OCI-LY1 (cell line): Measurements from ENCODE around the gene TMEM30A.

Experiments used
- H2AFZ ChIP-seq: fragments of 200-600 bp; sonication (generic), shearing (Covaris generic); 2 replicates; pipeline ENCODE4 v1.6.0; 2014; ENCODE audit warnings: antibody characterized with exemption, mild to moderate bottlenecking, low read length
- H3F3A ChIP-seq: fragments of 200-600 bp; sonication (generic), shearing (Covaris generic); 2 replicates; pipeline ENCODE4 v1.6.0; 2014; ENCODE audit warnings: mild to moderate bottlenecking, antibody characterized with exemption, low read length, moderate library complexity; ENCODE audit not compliant: insufficient read depth
- H3K27ac ChIP-seq: fragments of 200-600 bp; sonication (generic); 2 replicates; pipeline ENCODE4 v1.5.1; 2014; ENCODE audit warnings: low read length, mixed run types, mild to moderate bottlenecking, low read depth; ENCODE audit not compliant: poor library complexity, severe bottlenecking
- H3K27me3 ChIP-seq: fragments of 200-600 bp; sonication (generic); 2 replicates; pipeline ENCODE4 v1.6.0; 2014; ENCODE audit warnings: antibody characterized with exemption, mild to moderate bottlenecking, low read length, moderate library complexity; ENCODE audit not compliant: insufficient read depth
- H3K36me3 ChIP-seq: fragments of 200-600 bp; sonication (generic); 2 replicates; pipeline ENCODE4 v1.6.1; 2014; ENCODE audit warnings: mild to moderate bottlenecking, antibody characterized with exemption, low read length, moderate library complexity, mixed read lengths; ENCODE audit not compliant: insufficient read depth
- H3K4me1 ChIP-seq: fragments of 200-600 bp; sonication (generic); 2 replicates; pipeline ENCODE4 v1.5.1; 2014; ENCODE audit warnings: mild to moderate bottlenecking, low read length, moderate library complexity; ENCODE audit not compliant: insufficient read depth, severe bottlenecking
- H3K4me2 ChIP-seq: fragments of 200-600 bp; sonication (generic), shearing (Covaris generic); 2 replicates; pipeline ENCODE4 v1.6.1; 2014; ENCODE audit warnings: low read length
- H3K4me3 ChIP-seq: fragments of 200-600 bp; sonication (generic); 2 replicates; pipeline ENCODE4 v1.5.1; 2014; ENCODE audit warnings: low read length, low read depth, mild to moderate bottlenecking, mixed read lengths; ENCODE audit not compliant: poor library complexity, severe bottlenecking
- H3K79me2 ChIP-seq: fragments of 200-600 bp; shearing (Covaris generic); 2 replicates; pipeline ENCODE4 v1.6.1; 2016; ENCODE audit warnings: mixed run types, low read length, mixed read lengths; ENCODE audit not compliant: insufficient read depth
- H3K9ac ChIP-seq: fragments of 200-600 bp; sonication (generic), shearing (Covaris generic); 2 replicates; pipeline ENCODE4 v1.6.1; 2014; ENCODE audit warnings: mild to moderate bottlenecking, low read length, mixed read lengths
- H3K9me2 ChIP-seq: fragments of 200-600 bp; sonication (generic), shearing (Covaris generic); 2 replicates; pipeline ENCODE4 v1.6.1; 2014; ENCODE audit warnings: low read depth, mild to moderate bottlenecking, low read length, mixed read lengths
- H3K9me3 ChIP-seq: fragments of 200-600 bp; shearing (Covaris generic); 2 replicates; pipeline ENCODE4 v1.6.1; 2014; ENCODE audit warnings: low read length, mixed read lengths
- H4K20me1 ChIP-seq: fragments of 200-600 bp; sonication (generic), shearing (Covaris generic); 2 replicates; pipeline ENCODE4 v1.6.0; 2016; ENCODE audit warnings: mild to moderate bottlenecking, low read length; ENCODE audit not compliant: insufficient read depth
- CTCF ChIP-seq: fragments of 200-600 bp; sonication (generic), shearing (Covaris generic); IDR thresholded peaks from 2 replicates; pipeline ENCODE4 v1.5.1; 2017; ENCODE audit warnings: mild to moderate bottlenecking, antibody characterized with exemption, low read length, moderate library complexity, mixed read lengths
- EZH2 ChIP-seq: fragments of 200-600 bp; sonication (generic), shearing (Covaris generic); IDR thresholded peaks from 2 replicates; pipeline ENCODE4 v1.8.0; 2017; ENCODE audit warnings: borderline replicate concordance, mixed run types, mild to moderate bottlenecking, antibody characterized with exemption, low read length, moderate library complexity, mixed read lengths

Gene TMEM30A

GRCh38 chr6:75268988-75269354 is 15.6 kb downstream of the TMEM30A start:
- H3K9ac ChIP-seq, result no peak overlapping the region
- TF ChIP-seq CTCF, result no peak
- TF ChIP-seq EZH2, result no peak
- H4K20me1 ChIP-seq, result no peaks in the 10 kb centered on the region
- peaks cover 38% of the 10 kb centered on the region for H3K36me3 ChIP-seq
- H3K27me3 ChIP-seq, result no peaks in the 10 kb centered on the region
- peaks cover 29% of the 10 kb centered on the region for H3K79me2 ChIP-seq
- no peak overlapping the region for H3K4me2 ChIP-seq
- H3K4me3 ChIP-seq, result no peak overlapping the region
- H3K27ac ChIP-seq, result no peak overlapping the region
- no peaks in the 10 kb centered on the region for H3K9me2 ChIP-seq
- H2AFZ ChIP-seq, result no peak overlapping the region
- peaks cover 8% of the 10 kb centered on the region for H3K9me3 ChIP-seq
- peaks cover 3% of the 10 kb centered on the region for H3K4me1 ChIP-seq
- H3F3A ChIP-seq, result no peaks in the 10 kb centered on the region

GRCh38 chr6:75268121-75268987 is 16.2 kb downstream of the TMEM30A start:
- Histone ChIP-seq H3K4me1 (peaks cover 3% of the 10 kb centered on the region), H3F3A (no peaks in the 10 kb centered on the region), H3K27ac (no peak overlapping the region), H3K4me3 (no peak overlapping the region), H3K9ac (no peak overlapping the region), H3K9me2 (no peaks in the 10 kb centered on the region), H3K36me3 (peaks cover 35% of the 10 kb centered on the region), H3K79me2 (peaks cover 24% of the 10 kb centered on the region), H3K9me3 (peaks cover 8% of the 10 kb centered on the region), H4K20me1 (no peaks in the 10 kb centered on the region), H3K27me3 (no peaks in the 10 kb centered on the region), H2AFZ (no peak overlapping the region), H3K4me2 (no peak overlapping the region)
- no peak for TF ChIP-seq EZH2

GRCh38 chr6:75267461-75267860 is 17.1 kb downstream of the TMEM30A start:
- Histone ChIP-seq H3K79me2 (peaks cover 17% of the 10 kb centered on the region), H3K9me2 (no peaks in the 10 kb centered on the region), H3K27ac (no peak overlapping the region), H3K9ac (no peak overlapping the region), H2AFZ (no peak overlapping the region), H3F3A (no peaks in the 10 kb centered on the region), H3K36me3 (peaks cover 30% of the 10 kb centered on the region), H3K9me3 (peaks cover 2% of the 10 kb centered on the region; the same call in 1 of the 2 replicates), H3K27me3 (no peaks in the 10 kb centered on the region), H3K4me3 (no peak overlapping the region), H3K4me1 (peaks cover 3% of the 10 kb centered on the region), H3K4me2 (no peak overlapping the region), H4K20me1 (no peaks in the 10 kb centered on the region)
- no peak for TF ChIP-seq CTCF
- no peak for TF ChIP-seq EZH2
